Measurements from ENCODE around the gene IGSF6. TPM values are rescaled to one million over a fixed set of nuclear protein-coding genes. Genes with fewer than 3 reads are reported as not detected.

IGSF6 gene
- total and polyA plus RNA-seq, 2 of the 13 experiments (the other 11 are each of a cell fraction or from before 2014, with no cell fraction given) = not detected

DNA sequence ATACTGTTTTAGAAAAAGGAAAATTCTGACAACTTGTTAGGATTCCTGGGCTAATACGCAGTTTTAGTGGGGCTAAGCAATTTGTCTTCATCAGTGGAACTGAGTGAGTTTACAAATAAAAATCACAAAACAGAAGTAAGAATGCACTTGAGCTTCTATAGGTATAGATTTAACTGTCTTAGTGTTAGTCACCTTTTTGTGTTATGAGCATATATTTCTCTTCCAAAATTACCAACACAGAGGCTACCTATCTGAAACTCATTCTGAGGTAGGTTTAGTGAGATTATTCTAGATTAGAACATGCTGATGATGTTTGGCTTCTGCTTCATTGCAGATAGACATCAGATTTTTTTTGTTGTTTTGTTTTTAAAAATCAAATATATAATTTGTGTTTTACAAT lies 29.9 kb downstream of the IGSF6 start (continued):
- TF ChIP-seq ZBTB49 (CRISPR knock-in tag; IDR thresholded peaks at IDR 0.05; ENCODE audit: borderline replicate concordance) (no peak), KLF12 (CRISPR knock-in tag; IDR thresholded peaks at IDR 0.05; ENCODE audit: borderline replicate concordance) (no peak), ZFX (CRISPR knock-in tag; IDR thresholded peaks at IDR 0.05; ENCODE audit: low read depth) (no peak), JUNB (CRISPR knock-in tag; IDR thresholded peaks at IDR 0.05; ENCODE audit: borderline replicate concordance) (no peak), FUBP1 (CRISPR knock-in tag; IDR thresholded peaks at IDR 0.05; ENCODE audit: borderline replicate concordance) (no peak), KLF16 (CRISPR knock-in tag; IDR thresholded peaks at IDR 0.05) (no peak), ZBTB2 (CRISPR knock-in tag; IDR thresholded peaks at IDR 0.05; ENCODE audit: low read depth) (no peak), ZKSCAN5 (CRISPR knock-in tag; IDR thresholded peaks at IDR 0.05) (no peak), IRF1 (CRISPR knock-in tag; IDR thresholded peaks at IDR 0.05; ENCODE audit: low read depth) (no peak)
